Left lung (tissue), 10 donors: ENCODE data around the gene BNIP5. TPM values are rescaled to one million over a fixed set of nuclear protein-coding genes. Genes with fewer than 3 reads are reported as not detected.
A peak's percentile ranks its signal among the peaks of the same experiment; 100 is the strongest.

Experiments
- ATAC-seq: fragments of 200-7000 bp; cut with Tn5 transposase; one replicate; pipeline ENCODE4 v1.9.1; 2020; ENCODE audit warnings: moderate library complexity
- DNase-seq, 4 donors: peaks; one replicate each; pipeline ENCODE4 v3.0.0-alpha.2; 2013 to 2020
- H3K27ac ChIP-seq, 2 donors: fragments of 200-600 bp; sonication (generic) in 1 of 2; one replicate each; pipeline versions ENCODE4 v1.5.0 to v1.8.0; 2020 to 2021
- H3K27me3 ChIP-seq, 2 donors: fragments of 200-600 bp; sonication (generic) in 1 of 2; one replicate each; pipeline versions ENCODE4 v1.5.0 to v1.8.0; 2020 to 2021
- H3K36me3 ChIP-seq, 2 donors: fragments of 200-600 bp; sonication (generic) in 1 of 2; one replicate each; pipeline versions ENCODE4 v1.5.0 to v1.8.0; 2020 to 2021
- H3K4me1 ChIP-seq, 2 donors: fragments of 200-600 bp; one replicate each; pipeline ENCODE4 v1.8.0; 2021
- H3K4me3 ChIP-seq, 2 donors: fragments of 200-600 bp; sonication (generic) in 1 of 2; one replicate each; pipeline versions ENCODE4 v1.5.0 to v1.8.0; 2020 to 2021; ENCODE audit warnings: mild to moderate bottlenecking in 1 of 2
- H3K9me3 ChIP-seq, 2 donors: fragments of 200-600 bp; sonication (generic) in 1 of 2; one replicate each; pipeline versions ENCODE4 v1.5.0 to v1.8.0; 2020 to 2021
- intact Hi-C, 2 donors: fragments of 100-400 bp; cut with DNase I; formaldehyde crosslinking; loops; one replicate each; pipeline versions ENCODE4 v1.11.2 to v1.14.2; 2022
- polyA plus RNA-seq, 6 donors: library from polyadenylated mRNA; unstranded; fragments of 120-200 nt; gene quantifications; one replicate each; pipeline ENCODE4 v1.2.1, GENCODE V29; 2013; ENCODE audit not compliant: insufficient read length in 6 of 6
- total RNA-seq, 2 donors: library from RNA; stranded (reverse); fragmentation: NEBNext Ultra II Directional; extraction: Animal tissue kit (Norgen Biotek cat#: 25700); gene quantifications; one replicate each; pipeline ENCODE4 v1.2.1, GENCODE V29; 2021
- TF ChIP-seq, protein P1 (sequence below), 2 donors: fragments of 200-600 bp; sonication (generic) in 1 of 2; IDR thresholded peaks; one replicate each; pipeline versions ENCODE4 v1.5.0 to v1.8.0; 2021; ENCODE audit warnings: antibody characterized with exemption in 2 of 2
- donor health status: DM: no; HTN: yes; CAD: no.
- donor health status: DM: no; HTN: no; CAD: no.

The BNIP5 gene
- total and polyA plus RNA-seq, 8 donors = 0.26 TPM; not detected in 7

DNA sequence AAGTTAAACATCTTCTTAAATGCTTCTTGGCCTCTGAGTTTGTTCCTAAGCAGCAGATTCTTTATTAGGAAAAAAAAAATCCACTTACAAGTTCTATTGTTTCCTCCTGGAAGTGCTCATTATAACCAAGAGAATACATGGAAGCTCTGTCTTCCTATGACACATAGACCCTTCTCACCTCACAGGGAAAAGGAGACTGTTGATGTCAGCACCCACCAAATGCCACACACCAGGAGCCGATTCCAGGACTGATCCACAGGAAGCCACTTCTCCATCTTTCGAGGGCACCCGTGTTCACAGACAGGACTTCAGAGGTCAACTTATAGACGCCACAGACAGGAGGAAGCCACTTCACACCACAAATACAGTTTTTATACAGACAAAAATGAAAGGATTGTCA, 13.4 kb upstream of the BNIP5 start:
- peak; percentile 6 for ATAC-seq
- Histone ChIP-seq H3K27me3 (no peaks in the 10 kb centered on the region), H3K9me3 (peaks cover 0 to 2% of the 10 kb centered on the region in 2 donors), H3K4me1 (peaks cover 4% of the 10 kb centered on the region in 2 donors), H3K4me3 (no peak overlapping the region), H3K36me3 (no peaks in the 10 kb centered on the region), H3K27ac (peak overlapping the region in 1 of 2 donors; percentile 39)
- TF ChIP-seq, protein P1, sequence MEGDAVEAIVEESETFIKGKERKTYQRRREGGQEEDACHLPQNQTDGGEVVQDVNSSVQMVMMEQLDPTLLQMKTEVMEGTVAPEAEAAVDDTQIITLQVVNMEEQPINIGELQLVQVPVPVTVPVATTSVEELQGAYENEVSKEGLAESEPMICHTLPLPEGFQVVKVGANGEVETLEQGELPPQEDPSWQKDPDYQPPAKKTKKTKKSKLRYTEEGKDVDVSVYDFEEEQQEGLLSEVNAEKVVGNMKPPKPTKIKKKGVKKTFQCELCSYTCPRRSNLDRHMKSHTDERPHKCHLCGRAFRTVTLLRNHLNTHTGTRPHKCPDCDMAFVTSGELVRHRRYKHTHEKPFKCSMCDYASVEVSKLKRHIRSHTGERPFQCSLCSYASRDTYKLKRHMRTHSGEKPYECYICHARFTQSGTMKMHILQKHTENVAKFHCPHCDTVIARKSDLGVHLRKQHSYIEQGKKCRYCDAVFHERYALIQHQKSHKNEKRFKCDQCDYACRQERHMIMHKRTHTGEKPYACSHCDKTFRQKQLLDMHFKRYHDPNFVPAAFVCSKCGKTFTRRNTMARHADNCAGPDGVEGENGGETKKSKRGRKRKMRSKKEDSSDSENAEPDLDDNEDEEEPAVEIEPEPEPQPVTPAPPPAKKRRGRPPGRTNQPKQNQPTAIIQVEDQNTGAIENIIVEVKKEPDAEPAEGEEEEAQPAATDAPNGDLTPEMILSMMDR (IDR thresholded peaks at IDR 0.05) = no peak
- intact Hi-C loops = no loop called here
- no peak for DNase-seq

DNA sequence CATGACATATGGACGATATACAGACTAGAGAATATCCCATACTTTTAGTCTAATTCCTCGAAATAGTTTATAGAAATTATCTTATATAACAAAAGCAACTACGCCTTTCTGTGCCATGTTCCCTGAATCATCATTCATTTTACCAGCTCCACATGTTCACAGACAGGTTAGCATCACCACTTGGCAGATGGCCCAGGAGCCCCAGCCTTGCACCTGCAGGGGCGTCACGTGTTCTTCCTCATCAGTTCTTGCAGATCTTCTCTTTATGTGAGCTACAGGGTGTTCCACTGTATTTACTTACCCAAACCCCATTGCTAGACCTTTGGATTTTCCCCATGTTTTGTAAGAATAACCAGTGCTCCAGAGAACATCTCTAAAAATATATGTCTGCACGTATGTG, 12.6 kb upstream of the BNIP5 start:
- H3K27me3 ChIP-seq = no peaks in the 10 kb centered on the region
- TF ChIP-seq, protein P1 (IDR thresholded peaks at IDR 0.05) = no peak
- DNase-seq (peak in 1 of 4 donors; percentile 25), ATAC-seq (no peak)
- peaks cover 4% of the 10 kb centered on the region in 2 donors for H3K4me1 ChIP-seq
- no peak overlapping the region for H3K4me3 ChIP-seq
- no peak overlapping the region for H3K27ac ChIP-seq
- H3K36me3 ChIP-seq = no peaks in the 10 kb centered on the region
- intact Hi-C loops = no loop called here
- peaks cover 0 to 2% of the 10 kb centered on the region in 2 donors for H3K9me3 ChIP-seq

DNA sequence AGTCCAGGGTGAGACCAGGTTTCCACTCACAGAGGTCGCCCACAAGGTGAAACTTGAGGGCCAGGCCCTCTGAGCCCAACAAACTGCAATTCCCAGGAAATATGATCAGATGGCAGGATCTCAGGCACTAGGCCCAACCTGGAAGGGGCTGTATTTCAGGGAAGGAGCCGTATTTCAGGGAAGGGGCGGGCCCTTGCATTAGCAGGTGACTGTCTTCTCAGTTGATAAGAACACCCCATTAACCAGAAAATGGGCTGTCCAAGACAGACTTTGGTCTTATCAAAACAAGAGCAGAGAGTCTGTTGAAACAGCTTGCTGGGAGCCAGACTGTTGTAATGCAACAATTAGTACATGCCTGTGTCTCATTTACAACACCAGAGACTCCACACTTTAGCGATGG, 10.9 kb upstream of the BNIP5 start:
- intact Hi-C loops = no loop called here
- TF ChIP-seq, protein P1 (IDR thresholded peaks at IDR 0.05) = no peak
- peaks cover 0 to 2% of the 10 kb centered on the region in 2 donors for H3K9me3 ChIP-seq
- ATAC-seq (no peak), DNase-seq (peak in 1 of 4 donors; percentile 18)
- peaks cover 4% of the 10 kb centered on the region in 2 donors for H3K4me1 ChIP-seq
- no peaks in the 10 kb centered on the region for H3K36me3 ChIP-seq
- H3K4me3 ChIP-seq = no peak overlapping the region
- H3K27ac ChIP-seq = no peak overlapping the region
- no peaks in the 10 kb centered on the region for H3K27me3 ChIP-seq

DNA sequence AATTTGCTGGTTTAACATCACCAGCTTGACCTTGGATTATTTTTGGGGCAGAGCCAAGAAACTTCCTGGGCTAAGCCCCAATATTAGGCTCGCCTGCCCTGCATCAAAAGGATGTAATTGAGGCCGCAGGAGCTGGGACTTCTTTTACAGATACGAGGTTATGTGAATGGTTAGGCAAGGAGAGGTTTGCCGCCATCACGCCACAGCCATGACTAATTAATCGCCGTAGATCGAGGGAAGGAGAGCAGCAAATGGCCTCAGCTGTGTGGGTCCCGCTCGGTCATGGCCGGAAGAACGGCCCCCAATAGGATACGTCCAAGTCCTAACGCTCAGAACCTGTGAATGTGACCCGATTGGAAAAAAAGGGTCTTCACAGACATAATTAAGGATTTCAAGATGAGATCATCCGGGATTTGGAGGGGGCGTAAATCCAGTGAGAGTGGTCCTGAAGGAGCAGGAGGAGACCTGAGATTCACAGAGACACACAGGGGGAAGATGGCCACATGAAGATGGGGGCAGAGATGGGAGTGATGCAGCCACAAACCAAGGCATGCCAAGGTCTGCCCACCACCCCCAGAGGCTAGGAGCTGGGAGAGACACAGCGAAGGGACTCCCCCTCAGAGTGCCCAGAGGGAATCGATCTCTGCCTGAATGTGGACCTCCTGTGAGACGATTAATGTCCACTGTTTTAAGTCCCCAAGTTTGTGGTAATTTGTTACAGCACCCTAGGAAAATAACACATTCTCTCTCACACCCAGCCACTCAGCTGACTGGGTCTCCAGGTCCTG, 10.0 kb upstream of the BNIP5 start:
- H3K4me3 ChIP-seq = no peak overlapping the region
- no peak for ATAC-seq
- no peaks in the 10 kb centered on the region for H3K36me3 ChIP-seq
- TF ChIP-seq, protein P1 (IDR thresholded peaks at IDR 0.05) = no peak
- DNase-seq = peak in 1 of 4 donors; percentile 26
- peaks cover 0 to 3% of the 10 kb centered on the region in 2 donors for H3K27me3 ChIP-seq
- peaks cover 4% of the 10 kb centered on the region in 2 donors for H3K4me1 ChIP-seq
- intact Hi-C loops = no loop called here
- H3K27ac ChIP-seq = no peak overlapping the region
- no peaks in the 10 kb centered on the region for H3K9me3 ChIP-seq

DNA sequence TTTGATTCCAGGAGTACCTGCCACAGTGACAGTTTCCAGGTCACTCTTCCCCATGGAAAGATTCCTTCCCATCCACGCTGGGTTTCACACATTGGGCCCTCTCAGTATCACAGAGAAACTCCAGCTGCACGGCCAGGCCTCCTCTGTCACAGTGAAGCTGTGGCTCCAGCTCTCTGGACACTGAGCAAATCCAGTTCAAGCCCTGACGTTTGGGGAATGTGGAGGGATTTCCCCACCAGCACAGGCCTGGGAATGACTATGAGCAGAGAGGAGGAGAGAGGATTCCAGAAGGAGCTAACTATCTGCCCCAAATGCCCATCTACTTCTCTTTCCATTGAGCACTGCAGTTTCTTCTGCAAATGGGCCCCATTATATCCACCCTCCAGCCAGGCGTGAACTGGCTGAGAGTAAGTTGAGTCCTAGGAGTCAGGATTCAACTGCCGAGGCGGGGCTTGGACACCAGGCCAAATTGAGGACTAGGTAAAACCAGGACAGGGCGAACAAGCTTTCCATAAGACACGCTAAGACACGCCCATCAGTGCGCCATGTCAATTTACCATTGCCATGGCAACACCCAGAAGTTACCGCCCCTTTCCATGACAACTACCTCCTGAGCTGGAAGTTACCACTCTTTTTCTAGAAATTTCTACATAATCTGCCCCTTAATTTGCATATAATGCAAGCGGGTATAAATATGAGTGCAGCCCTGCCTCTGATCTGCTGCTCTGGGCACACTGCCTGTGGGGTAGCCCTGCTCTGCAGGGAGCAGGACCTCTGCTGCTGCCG, 9.2 kb upstream of the BNIP5 start:
- Histone ChIP-seq H3K27me3 (peaks cover 0 to 11% of the 10 kb centered on the region in 2 donors), H3K9me3 (no peaks in the 10 kb centered on the region), H3K4me1 (peaks cover 5 to 6% of the 10 kb centered on the region in 2 donors), H3K27ac (no peak overlapping the region), H3K4me3 (no peak overlapping the region), H3K36me3 (no peaks in the 10 kb centered on the region)
- peak in 1 of 4 donors; percentile 17 for DNase-seq
- TF ChIP-seq, protein P1 (IDR thresholded peaks at IDR 0.05) = no peak
- no peak for ATAC-seq
- intact Hi-C loops = no loop called here
